ENCODE data around the gene MRGPRX3.
"Not testable (repeated sequence)": the region's sequence is repeated elsewhere in the genome, so short reads cannot be mapped to it uniquely, and the experiment has no call there.

MRGPRX3 gene

GRCh38 chr11:18115360-18116127 is 16.8 kb upstream of the MRGPRX3 start:
- Histone ChIP-seq H3K4me1 (ENCODE audit: insufficient read depth, low read length) (no peaks in the 10 kb centered on the region), H3K4me3 (ENCODE audit: low read length) (no peak overlapping the region), H3K36me3 (ENCODE audit: insufficient read depth, low read depth, low read length) (no peaks in the 10 kb centered on the region), H3K27ac (ENCODE audit: low read length) (no peak overlapping the region), H3K27me3 (ENCODE audit: insufficient read depth, low read length) (peaks cover 31% of the 10 kb centered on the region), H3K9ac (ENCODE audit: low read depth, low read length) (no peak overlapping the region), H3K9me3 (ENCODE audit: insufficient read depth, low read depth, low read length) (no peaks in the 10 kb centered on the region)

DNA sequence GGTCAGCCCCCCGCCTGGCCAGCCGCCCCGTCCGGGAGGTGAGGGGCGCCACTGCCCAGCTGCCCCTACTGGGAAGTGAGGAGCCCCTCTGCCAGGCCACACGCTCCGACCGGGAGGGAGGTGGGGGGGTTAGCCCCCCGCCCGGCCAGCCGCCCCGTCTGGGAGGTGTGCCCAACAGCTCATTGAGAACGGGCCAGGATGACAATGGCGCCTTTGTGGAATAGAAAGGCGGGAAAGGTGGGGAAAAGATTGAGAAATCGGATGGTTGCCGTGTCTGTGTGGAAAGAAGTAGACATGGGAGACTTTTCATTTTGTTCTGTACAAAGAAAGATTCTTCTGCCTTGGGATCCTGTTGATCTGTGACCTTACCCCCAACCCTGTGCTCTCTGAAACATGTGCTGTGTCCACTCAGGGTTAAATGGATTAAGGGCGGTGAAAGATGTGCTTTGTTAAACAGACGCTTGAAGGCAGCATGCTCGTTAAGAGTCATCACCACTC is 11.0 kb upstream of the MRGPRX3 start:
- H3K27me3 ChIP-seq (ENCODE audit: insufficient read depth, low read length); H3K4me1 ChIP-seq (ENCODE audit: insufficient read depth, low read length); H3K9ac ChIP-seq (ENCODE audit: low read depth, low read length); H3K4me3 ChIP-seq (ENCODE audit: low read length); H3K9me3 ChIP-seq (ENCODE audit: insufficient read depth, low read depth, low read length); H3K36me3 ChIP-seq (ENCODE audit: insufficient read depth, low read depth, low read length); H3K27ac ChIP-seq (ENCODE audit: low read length): not testable (repeated sequence)

GRCh38 chr11:18131115-18131514 is 1.3 kb upstream of the MRGPRX3 start:
- not testable (repeated sequence) for H3K36me3 ChIP-seq (ENCODE audit: insufficient read depth, low read depth, low read length); H3K9ac ChIP-seq (ENCODE audit: low read depth, low read length); H3K4me1 ChIP-seq (ENCODE audit: insufficient read depth, low read length); H3K27ac ChIP-seq (ENCODE audit: low read length); H3K27me3 ChIP-seq (ENCODE audit: insufficient read depth, low read length); H3K4me3 ChIP-seq (ENCODE audit: low read length)
- H3K9me3 ChIP-seq (ENCODE audit: insufficient read depth, low read depth, low read length), result peaks cover 14% of the 10 kb centered on the region; the same call in 1 of the 2 replicates

- no peak overlapping the region for H3K4me3 ChIP-seq (ENCODE audit: low read length)
- H3K36me3 ChIP-seq (ENCODE audit: insufficient read depth, low read depth, low read length), result no peaks in the 10 kb centered on the region
- H3K9ac ChIP-seq (ENCODE audit: low read depth, low read length), result no peak overlapping the region
- no peaks in the 10 kb centered on the region for H3K27me3 ChIP-seq (ENCODE audit: insufficient read depth, low read length)
- no peaks in the 10 kb centered on the region for H3K9me3 ChIP-seq (ENCODE audit: insufficient read depth, low read depth, low read length)
- H3K4me1 ChIP-seq (ENCODE audit: insufficient read depth, low read length), result 0 out of 2 replicates have a peak, but pooled peaks cover 5% of the 10 kb centered on the region
- H3K27ac ChIP-seq (ENCODE audit: low read length), result no peak overlapping the region
Measured at GRCh38 chr11:18135308-18135707, 2.9 kb downstream of the MRGPRX3 start.

DNA sequence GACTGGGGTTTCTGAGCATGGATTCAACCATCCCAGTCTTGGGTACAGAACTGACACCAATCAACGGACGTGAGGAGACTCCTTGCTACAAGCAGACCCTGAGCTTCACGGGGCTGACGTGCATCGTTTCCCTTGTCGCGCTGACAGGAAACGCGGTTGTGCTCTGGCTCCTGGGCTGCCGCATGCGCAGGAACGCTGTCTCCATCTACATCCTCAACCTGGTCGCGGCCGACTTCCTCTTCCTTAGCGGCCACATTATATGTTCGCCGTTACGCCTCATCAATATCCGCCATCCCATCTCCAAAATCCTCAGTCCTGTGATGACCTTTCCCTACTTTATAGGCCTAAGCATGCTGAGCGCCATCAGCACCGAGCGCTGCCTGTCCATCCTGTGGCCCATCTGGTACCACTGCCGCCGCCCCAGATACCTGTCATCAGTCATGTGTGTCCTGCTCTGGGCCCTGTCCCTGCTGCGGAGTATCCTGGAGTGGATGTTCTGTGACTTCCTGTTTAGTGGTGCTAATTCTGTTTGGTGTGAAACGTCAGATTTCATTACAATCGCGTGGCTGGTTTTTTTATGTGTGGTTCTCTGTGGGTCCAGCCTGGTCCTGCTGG is 4.9 kb downstream of the MRGPRX3 start:
- Histone ChIP-seq H3K36me3 (ENCODE audit: insufficient read depth, low read depth, low read length) (no peaks in the 10 kb centered on the region), H3K9me3 (ENCODE audit: insufficient read depth, low read depth, low read length) (no peaks in the 10 kb centered on the region), H3K27ac (ENCODE audit: low read length) (no peak overlapping the region), H3K4me1 (ENCODE audit: insufficient read depth, low read length) (0 out of 2 replicates have a peak, but pooled peaks cover 5% of the 10 kb centered on the region), H3K4me3 (ENCODE audit: low read length) (no peak overlapping the region), H3K9ac (ENCODE audit: low read depth, low read length) (no peak overlapping the region), H3K27me3 (ENCODE audit: insufficient read depth, low read length) (no peaks in the 10 kb centered on the region)

DNA sequence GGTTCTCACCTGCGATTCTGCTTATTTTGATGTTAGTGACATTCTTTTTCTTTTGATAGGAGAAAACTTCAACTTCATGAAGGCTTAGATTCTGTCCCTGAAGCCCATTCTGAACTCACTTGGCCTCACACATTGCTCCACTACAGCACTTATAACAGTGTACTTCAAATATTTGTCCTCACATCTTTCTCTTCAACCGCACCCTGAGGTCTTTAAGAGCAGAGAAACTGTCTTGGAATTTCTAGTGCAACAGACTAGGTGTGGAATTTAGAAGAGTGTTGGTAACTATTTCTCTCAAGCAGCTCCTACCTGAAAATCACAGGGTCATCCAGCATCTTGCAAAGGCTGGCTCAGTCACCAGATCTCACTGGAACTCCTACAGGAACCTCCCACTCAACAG is 7.8 kb downstream of the MRGPRX3 start:
- no peaks in the 10 kb centered on the region for H3K36me3 ChIP-seq (ENCODE audit: insufficient read depth, low read depth, low read length)
- no peak overlapping the region for H3K9ac ChIP-seq (ENCODE audit: low read depth, low read length)
- no peak overlapping the region for H3K4me3 ChIP-seq (ENCODE audit: low read length)
- no peaks in the 10 kb centered on the region for H3K9me3 ChIP-seq (ENCODE audit: insufficient read depth, low read depth, low read length)
- H3K27ac ChIP-seq (ENCODE audit: low read length), result no peak overlapping the region
- H3K27me3 ChIP-seq (ENCODE audit: insufficient read depth, low read length), result no peaks in the 10 kb centered on the region
- no peaks in the 10 kb centered on the region for H3K4me1 ChIP-seq (ENCODE audit: insufficient read depth, low read length)

GRCh38 chr11:18144243-18144642 is 11.9 kb downstream of the MRGPRX3 start:
- H3K27ac ChIP-seq (ENCODE audit: low read length), result no peak overlapping the region

DNA sequence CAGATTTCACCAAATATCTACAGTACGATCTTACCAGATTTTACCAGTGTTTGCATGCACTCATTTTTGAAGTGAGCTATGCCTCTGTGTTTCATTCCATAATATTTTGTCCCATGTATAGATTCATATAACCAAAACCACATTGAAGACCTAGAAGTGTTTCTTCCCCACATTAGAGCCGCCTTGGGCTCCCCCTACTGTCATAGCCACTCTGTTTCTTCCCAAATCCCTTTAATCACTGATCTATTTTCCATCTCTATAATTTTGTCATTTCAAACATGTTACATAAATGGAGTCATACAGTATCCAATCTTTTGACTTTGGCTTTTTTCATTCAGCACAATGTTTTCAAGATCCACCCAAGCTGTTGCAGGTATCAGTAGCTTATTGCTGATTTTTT is 12.7 kb downstream of the MRGPRX3 start:
- no peaks in the 10 kb centered on the region for H3K27me3 ChIP-seq (ENCODE audit: insufficient read depth, low read length)
- H3K4me3 ChIP-seq (ENCODE audit: low read length), result no peak overlapping the region
- H3K9me3 ChIP-seq (ENCODE audit: insufficient read depth, low read depth, low read length), result no peaks in the 10 kb centered on the region
- H3K4me1 ChIP-seq (ENCODE audit: insufficient read depth, low read length), result no peaks in the 10 kb centered on the region
- no peaks in the 10 kb centered on the region for H3K36me3 ChIP-seq (ENCODE audit: insufficient read depth, low read depth, low read length)
- no peak overlapping the region for H3K9ac ChIP-seq (ENCODE audit: low read depth, low read length)
- no peak overlapping the region for H3K27ac ChIP-seq (ENCODE audit: low read length)

More at GRCh38 chr11:18144243-18144642, 11.9 kb downstream of the MRGPRX3 start:
- Histone ChIP-seq H3K4me1 (ENCODE audit: insufficient read depth, low read length) (no peaks in the 10 kb centered on the region), H3K9me3 (ENCODE audit: insufficient read depth, low read depth, low read length) (no peaks in the 10 kb centered on the region), H3K4me3 (ENCODE audit: low read length) (no peak overlapping the region), H3K9ac (ENCODE audit: low read depth, low read length) (no peak overlapping the region), H3K27me3 (ENCODE audit: insufficient read depth, low read length) (no peaks in the 10 kb centered on the region), H3K36me3 (ENCODE audit: insufficient read depth, low read depth, low read length) (no peaks in the 10 kb centered on the region)

GRCh38 chr11:18145837-18146236 is 13.5 kb downstream of the MRGPRX3 start:
- Histone ChIP-seq H3K4me1 (ENCODE audit: insufficient read depth, low read length) (peaks cover under 1% of the 10 kb centered on the region; the same call in 1 of the 2 replicates), H3K27me3 (ENCODE audit: insufficient read depth, low read length) (no peaks in the 10 kb centered on the region), H3K4me3 (ENCODE audit: low read length) (no peak overlapping the region), H3K9me3 (ENCODE audit: insufficient read depth, low read depth, low read length) (no peaks in the 10 kb centered on the region), H3K36me3 (ENCODE audit: insufficient read depth, low read depth, low read length) (no peaks in the 10 kb centered on the region), H3K27ac (ENCODE audit: low read length) (no peak overlapping the region), H3K9ac (ENCODE audit: low read depth, low read length) (no peak overlapping the region)

DNA sequence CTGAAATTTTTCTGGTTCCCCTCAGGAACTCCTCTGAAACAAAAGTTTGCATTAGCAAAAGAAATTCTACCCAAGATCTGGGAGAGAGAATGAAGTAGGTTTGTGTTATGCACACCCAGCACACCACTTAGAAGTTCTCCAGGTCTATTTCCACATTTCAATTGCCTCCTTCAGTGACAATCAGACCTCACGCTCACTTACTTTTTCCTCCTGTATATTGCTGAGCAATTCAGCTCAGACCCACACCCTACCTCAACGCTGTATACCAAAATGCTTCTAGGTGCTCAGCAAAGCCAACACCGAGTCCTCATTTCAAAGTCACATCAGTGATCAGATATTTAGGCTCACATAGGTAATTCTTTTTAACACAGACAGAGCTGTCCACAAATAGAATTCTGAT is 19.2 kb downstream of the MRGPRX3 start:
- Histone ChIP-seq H3K4me3 (ENCODE audit: low read length) (no peak overlapping the region), H3K9me3 (ENCODE audit: insufficient read depth, low read depth, low read length) (no peaks in the 10 kb centered on the region), H3K27me3 (ENCODE audit: insufficient read depth, low read length) (no peaks in the 10 kb centered on the region), H3K9ac (ENCODE audit: low read depth, low read length) (no peak overlapping the region), H3K36me3 (ENCODE audit: insufficient read depth, low read depth, low read length) (no peaks in the 10 kb centered on the region), H3K27ac (ENCODE audit: low read length) (no peak overlapping the region), H3K4me1 (ENCODE audit: insufficient read depth, low read length) (peaks cover 4% of the 10 kb centered on the region; the same call in 1 of the 2 replicates)

GRCh38 chr11:18168372-18168771 is 36.0 kb downstream of the MRGPRX3 start:
- Histone ChIP-seq H3K9ac (ENCODE audit: low read depth, low read length) (no peak overlapping the region), H3K9me3 (ENCODE audit: insufficient read depth, low read depth, low read length) (no peaks in the 10 kb centered on the region), H3K4me3 (ENCODE audit: low read length) (no peak overlapping the region), H3K27me3 (ENCODE audit: insufficient read depth, low read length) (no peaks in the 10 kb centered on the region; the same call in 1 of the 2 replicates), H3K27ac (ENCODE audit: low read length) (no peak overlapping the region), H3K36me3 (ENCODE audit: insufficient read depth, low read depth, low read length) (no peaks in the 10 kb centered on the region), H3K4me1 (ENCODE audit: insufficient read depth, low read length) (no peaks in the 10 kb centered on the region)

All from iPS-20b (cell line).